ENCODE data around the gene UST. TPM values are rescaled to one million over a fixed set of nuclear protein-coding genes. Genes with fewer than 3 reads are reported as not detected.

Gene UST
- total RNA-seq, 1 donor from 2014 or later: 9.7 TPM

GRCh38 chr6:148984531-148985056, 237.8 kb downstream of the UST start:
- Mint-ChIP-seq H3K4me1 (ENCODE audit: unreplicated experiment) (peaks cover 3% of the 10 kb centered on the region), H3K27ac (no peak overlapping the region), H3K4me3 (no peak overlapping the region), H3K27me3 (no peaks in the 10 kb centered on the region), H3K36me3 (peaks cover 4% of the 10 kb centered on the region), H3K9me3 (no peaks in the 10 kb centered on the region)
- no peak for DNase-seq (ENCODE audit: extremely low spot score, unreplicated experiment)
- TF ChIP-seq CTCF (conservative IDR thresholded peaks at IDR 0.05): no peak

- no peaks in the 10 kb centered on the region for H3K9me3 Mint-ChIP-seq
- no peak overlapping the region for H3K27ac Mint-ChIP-seq
- H3K36me3 Mint-ChIP-seq: peaks cover 4% of the 10 kb centered on the region
- TF ChIP-seq CTCF (conservative IDR thresholded peaks at IDR 0.05): no peak
- no peak overlapping the region for H3K4me3 Mint-ChIP-seq
- peaks cover 8% of the 10 kb centered on the region for H3K4me1 Mint-ChIP-seq (ENCODE audit: unreplicated experiment)
- DNase-seq (ENCODE audit: extremely low spot score, unreplicated experiment): no peak
- H3K27me3 Mint-ChIP-seq: no peaks in the 10 kb centered on the region
Measured at GRCh38 chr6:148985499-148985898, 238.7 kb downstream of the UST start.

- Mint-ChIP-seq H3K36me3 (peaks cover 4% of the 10 kb centered on the region), H3K4me3 (no peak overlapping the region)
Measured at GRCh38 chr6:148986608-148987007, 239.8 kb downstream of the UST start.

GRCh38 chr6:148987982-148988381, 241.2 kb downstream of the UST start:
- Mint-ChIP-seq H3K36me3 (peaks cover 9% of the 10 kb centered on the region), H3K27me3 (no peaks in the 10 kb centered on the region), H3K27ac (no peak overlapping the region), H3K9me3 (peaks cover 5% of the 10 kb centered on the region), H3K4me3 (no peak overlapping the region), H3K4me1 (ENCODE audit: unreplicated experiment) (peaks cover 12% of the 10 kb centered on the region)
- DNase-seq (ENCODE audit: extremely low spot score, unreplicated experiment): no peak
- TF ChIP-seq CTCF (conservative IDR thresholded peaks at IDR 0.05): no peak

More at GRCh38 chr6:148986608-148987007, 239.8 kb downstream of the UST start:
- Mint-ChIP-seq H3K9me3 (no peaks in the 10 kb centered on the region), H3K4me1 (ENCODE audit: unreplicated experiment) (peaks cover 12% of the 10 kb centered on the region), H3K27ac (no peak overlapping the region), H3K27me3 (no peaks in the 10 kb centered on the region)
- TF ChIP-seq CTCF (conservative IDR thresholded peaks at IDR 0.05): no peak
- DNase-seq (ENCODE audit: extremely low spot score, unreplicated experiment): no peak

GRCh38 chr6:148989585-148989984, 242.8 kb downstream of the UST start:
- H3K27me3 Mint-ChIP-seq: no peaks in the 10 kb centered on the region
- no peak overlapping the region for H3K4me3 Mint-ChIP-seq
- DNase-seq (ENCODE audit: extremely low spot score, unreplicated experiment): no peak
- H3K36me3 Mint-ChIP-seq: peaks cover 12% of the 10 kb centered on the region
- TF ChIP-seq CTCF (conservative IDR thresholded peaks at IDR 0.05): no peak
- H3K4me1 Mint-ChIP-seq (ENCODE audit: unreplicated experiment): peaks cover 9% of the 10 kb centered on the region
- peaks cover 5% of the 10 kb centered on the region for H3K9me3 Mint-ChIP-seq
- no peak overlapping the region for H3K27ac Mint-ChIP-seq

- no peaks in the 10 kb centered on the region for H3K27me3 Mint-ChIP-seq
- peaks cover 9% of the 10 kb centered on the region for H3K4me1 Mint-ChIP-seq (ENCODE audit: unreplicated experiment)
Measured at GRCh38 chr6:148990403-148990802, 243.6 kb downstream of the UST start.

More at GRCh38 chr6:148990403-148990802, 243.6 kb downstream of the UST start:
- no peak for DNase-seq (ENCODE audit: extremely low spot score, unreplicated experiment)
- peaks cover 13% of the 10 kb centered on the region for H3K36me3 Mint-ChIP-seq
- TF ChIP-seq CTCF (conservative IDR thresholded peaks at IDR 0.05): no peak
- no peak overlapping the region for H3K4me3 Mint-ChIP-seq
- no peak overlapping the region for H3K27ac Mint-ChIP-seq
- peaks cover 5% of the 10 kb centered on the region for H3K9me3 Mint-ChIP-seq
